HepG2 (cell line): ENCODE results near the gene TBCD. TPM values are rescaled to one million over a fixed set of nuclear protein-coding genes. Genes with fewer than 3 reads are reported as not detected.

Experiments
- AHR ChIP-seq: IDR thresholded peaks from 2 replicates; pipeline ENCODE4 v1.6.1; 2018; ENCODE audit warnings: missing genetic modification reagents, missing compliant biosample characterization
- DPF2 ChIP-seq: sonication (generic); formaldehyde crosslinking; IDR thresholded peaks from 2 replicates; pipeline ENCODE4 v1.4.0; 2020; ENCODE audit warnings: mild to moderate bottlenecking, low read depth, missing genetic modification reagents, borderline replicate concordance
- DZIP1 ChIP-seq: sonication (generic); formaldehyde crosslinking; IDR thresholded peaks from 2 replicates; pipeline ENCODE4 v1.5.0; 2020; ENCODE audit warnings: mild to moderate bottlenecking, missing genetic modification reagents
- ELF1 ChIP-seq: sonication (generic); formaldehyde crosslinking; IDR thresholded peaks from 2 replicates; pipeline ENCODE4 v1.4.0; 2020; ENCODE audit warnings: missing genetic modification reagents
- ELK4 ChIP-seq: sonication (generic); formaldehyde crosslinking; IDR thresholded peaks from 2 replicates; pipeline ENCODE4 v1.9.0; 2021; ENCODE audit warnings: missing genetic modification reagents, borderline replicate concordance
- ETV5 ChIP-seq: IDR thresholded peaks from 2 replicates; pipeline ENCODE4 v1.6.1; 2018; ENCODE audit warnings: missing biosample characterization, missing genetic modification reagents, inconsistent platforms, borderline replicate concordance
- KDM3A ChIP-seq: IDR thresholded peaks from 2 replicates; pipeline ENCODE4 v1.6.1; 2018; ENCODE audit warnings: low read depth, missing compliant biosample characterization
- LBX2 ChIP-seq: sonication (generic); formaldehyde crosslinking; IDR thresholded peaks from 2 replicates; pipeline ENCODE4 v1.5.0; 2020; ENCODE audit warnings: missing genetic modification reagents, mild to moderate bottlenecking, borderline replicate concordance
- MED13 ChIP-seq: sonication (generic); formaldehyde crosslinking; IDR thresholded peaks from 2 replicates; pipeline ENCODE4 v1.5.0; 2020; ENCODE audit warnings: missing genetic modification reagents
- PHB2 ChIP-seq: fragments of 450-650 bp; IDR thresholded peaks from 2 replicates; pipeline ENCODE4 v1.6.1; 2018; ENCODE audit not compliant: partially characterized antibody
- SAP130 ChIP-seq: IDR thresholded peaks from 2 replicates; pipeline ENCODE4 v1.6.1; 2016; ENCODE audit warnings: low read depth
- SIN3B ChIP-seq: fragments of 150-350 bp; IDR thresholded peaks from 2 replicates; pipeline ENCODE4 v1.6.1; 2014; ENCODE audit warnings: low read length
- TARDBP ChIP-seq: sonication (generic); formaldehyde crosslinking; IDR thresholded peaks from 2 replicates; pipeline ENCODE4 v1.8.0; 2022; ENCODE audit warnings: mild to moderate bottlenecking, missing genetic modification reagents
- TFDP1 ChIP-seq: IDR thresholded peaks from 2 replicates; pipeline ENCODE4 v1.6.1; 2016; ENCODE audit warnings: missing compliant biosample characterization, missing genetic modification reagents, borderline replicate concordance
- ZFP1 ChIP-seq: IDR thresholded peaks from 2 replicates; pipeline ENCODE4 v1.6.1; 2016
- ZFYVE20 ChIP-seq: sonication (generic); formaldehyde crosslinking; IDR thresholded peaks from 2 replicates; pipeline ENCODE4 v1.8.0; 2023; ENCODE audit warnings: low read depth, mild to moderate bottlenecking, moderate library complexity, missing genetic modification reagents, borderline replicate concordance
- ZNF205 ChIP-seq: IDR thresholded peaks from 2 replicates; pipeline ENCODE4 v1.6.1; 2018; ENCODE audit warnings: missing biosample characterization, missing genetic modification reagents
- ZNF672 ChIP-seq: sonication (generic); formaldehyde crosslinking; IDR thresholded peaks from 2 replicates; pipeline ENCODE4 v1.8.1; 2022; ENCODE audit warnings: missing genetic modification reagents
- ZNF788 ChIP-seq: sonication (generic); formaldehyde crosslinking; IDR thresholded peaks from 2 replicates; pipeline ENCODE4 v1.5.0; 2020; ENCODE audit warnings: mild to moderate bottlenecking, missing genetic modification reagents, borderline replicate concordance
- polyA plus RNA-seq, 8 experiments: library from polyadenylated mRNA; depleted of rRNA in 3 of 8; stranded (reverse) in 7 of 8; unstranded in 1 of 8; fragments of >200 nt; fragmentation: Illumina TruSeq in 4 of 8; extraction: Trizol in 4 of 8; gene quantifications; 2 replicates each; pipeline versions ENCODE4 v1.2.1 to v1.2.3, GENCODE V29; 2011 to 2016; ENCODE audit warnings: low read depth in 4 of 8, missing spikeins in 1 of 8, mixed read lengths in 1 of 8; ENCODE audit not compliant: insufficient read depth in 1 of 8
- total RNA-seq, 5 experiments: library from RNA; depleted of rRNA; stranded (reverse); fragments of >200 nt; fragmentation: Illumina TruSeq; extraction: Trizol; gene quantifications; 2 replicates each; pipeline ENCODE4 v1.2.3, GENCODE V29; 2016; ENCODE audit warnings: low read depth in 1 of 5
- TF ChIP-seq, protein P1 (sequence below): sonication (generic); formaldehyde crosslinking; IDR thresholded peaks from 2 replicates; pipeline ENCODE4 v1.9.0; 2021; ENCODE audit warnings: missing genetic modification reagents, borderline replicate concordance

Gene TBCD
- total and polyA plus RNA-seq, 2 of the 13 experiments (the other 11 are each of a cell fraction or from before 2014, with no cell fraction given): 33.9 to 54.8 TPM

DNA sequence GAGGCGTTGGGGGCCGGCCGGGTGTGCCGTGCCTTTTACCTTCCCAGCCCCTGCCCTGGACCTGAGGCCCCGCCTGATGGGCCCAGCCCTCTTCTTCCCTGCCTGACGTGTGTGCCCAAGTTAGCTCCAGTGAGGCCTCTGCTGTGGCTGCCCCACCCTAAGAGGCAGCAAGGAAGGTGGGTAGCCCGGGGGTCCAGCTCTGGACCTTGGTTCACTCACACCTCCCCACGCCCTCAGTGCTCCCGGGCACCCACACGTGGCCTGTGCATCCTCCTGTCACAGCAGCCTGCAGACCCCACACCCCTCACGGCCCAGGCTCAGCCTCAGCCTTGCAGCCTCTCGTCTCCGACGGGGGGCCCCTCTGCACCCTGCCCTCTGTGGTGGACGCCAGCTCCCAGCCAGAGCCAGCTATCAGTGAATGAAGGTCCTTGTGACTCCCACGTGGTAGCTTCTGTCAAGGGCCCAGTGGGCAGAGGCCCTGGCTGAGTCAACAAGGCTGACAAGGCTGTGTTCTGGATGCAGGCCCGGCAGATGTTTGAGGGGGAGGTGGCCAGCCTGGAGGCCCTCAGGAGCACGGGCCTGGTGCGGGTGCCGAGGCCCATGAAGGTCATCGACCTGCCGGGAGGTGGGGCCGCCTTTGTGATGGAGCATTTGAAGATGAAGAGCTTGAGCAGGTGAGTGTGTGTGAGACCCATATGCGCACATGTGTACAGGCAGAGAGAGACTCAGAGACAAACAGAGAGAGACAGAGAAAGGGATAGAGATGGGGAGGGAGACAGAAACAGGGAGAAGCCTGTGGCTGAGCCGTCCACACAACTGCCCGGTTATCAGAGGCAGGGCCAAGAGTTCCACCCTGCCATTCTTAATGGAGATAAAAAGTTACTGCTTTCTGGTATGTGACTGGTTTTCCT, 13.6 kb upstream of the TBCD start (continued):
- peak; percentile 100 for TF ChIP-seq SAP130
- peak; percentile 82 for TF ChIP-seq ETV5 (CRISPR knock-in tag)
- TF ChIP-seq ZNF788 (CRISPR knock-in tag): peak; percentile 100; the same call in 1 of the 2 replicates
- TF ChIP-seq ZNF672 (CRISPR knock-in tag): peak; percentile 85; the same call in 1 of the 2 replicates
- 0 out of 2 replicates have a peak, but pooled peaks have one; percentile 59 for TF ChIP-seq ZFYVE20 (CRISPR knock-in tag)
- TF ChIP-seq KDM3A: peak; percentile 99
- peak; percentile 89 for TF ChIP-seq DZIP1
- peak; percentile 98 for TF ChIP-seq AHR (CRISPR knock-in tag)
- TF ChIP-seq PHB2: no peak
- TF ChIP-seq MED13 (CRISPR knock-in tag): peak; percentile 92
- TF ChIP-seq TARDBP: peak; percentile 99
- peak; percentile 98 for TF ChIP-seq ZNF205
- TF ChIP-seq SIN3B: no peak
- TF ChIP-seq, protein P1, sequence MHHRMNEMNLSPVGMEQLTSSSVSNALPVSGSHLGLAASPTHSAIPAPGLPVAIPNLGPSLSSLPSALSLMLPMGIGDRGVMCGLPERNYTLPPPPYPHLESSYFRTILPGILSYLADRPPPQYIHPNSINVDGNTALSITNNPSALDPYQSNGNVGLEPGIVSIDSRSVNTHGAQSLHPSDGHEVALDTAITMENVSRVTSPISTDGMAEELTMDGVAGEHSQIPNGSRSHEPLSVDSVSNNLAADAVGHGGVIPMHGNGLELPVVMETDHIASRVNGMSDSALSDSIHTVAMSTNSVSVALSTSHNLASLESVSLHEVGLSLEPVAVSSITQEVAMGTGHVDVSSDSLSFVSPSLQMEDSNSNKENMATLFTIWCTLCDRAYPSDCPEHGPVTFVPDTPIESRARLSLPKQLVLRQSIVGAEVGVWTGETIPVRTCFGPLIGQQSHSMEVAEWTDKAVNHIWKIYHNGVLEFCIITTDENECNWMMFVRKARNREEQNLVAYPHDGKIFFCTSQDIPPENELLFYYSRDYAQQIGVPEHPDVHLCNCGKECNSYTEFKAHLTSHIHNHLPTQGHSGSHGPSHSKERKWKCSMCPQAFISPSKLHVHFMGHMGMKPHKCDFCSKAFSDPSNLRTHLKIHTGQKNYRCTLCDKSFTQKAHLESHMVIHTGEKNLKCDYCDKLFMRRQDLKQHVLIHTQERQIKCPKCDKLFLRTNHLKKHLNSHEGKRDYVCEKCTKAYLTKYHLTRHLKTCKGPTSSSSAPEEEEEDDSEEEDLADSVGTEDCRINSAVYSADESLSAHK (CRISPR knock-in tag): no peak
- peak; percentile 73 for TF ChIP-seq ELF1 (CRISPR knock-in tag)
- TF ChIP-seq TFDP1 (CRISPR knock-in tag): peak; percentile 98
- TF ChIP-seq ELK4 (CRISPR knock-in tag): no peak
- TF ChIP-seq DPF2 (CRISPR knock-in tag): peak; percentile 94
- TF ChIP-seq ZFP1 (CRISPR knock-in tag): peak; percentile 99
- peak; percentile 99 for TF ChIP-seq LBX2 (CRISPR knock-in tag)
